CD4-positive, alpha-beta T cell (primary cell): ENCODE measurements around the gene IFI27L2. TPM values are rescaled to one million over a fixed set of nuclear protein-coding genes. Genes with fewer than 3 reads are reported as not detected.
A peak's percentile ranks its signal among the peaks of the same experiment; 100 is the strongest.

Experiments used
- ATAC-seq: fragments of 200-7000 bp; cut with Tn5 transposase; one replicate; pipeline ENCODE4 v1.10.0; 2022; ENCODE audit warnings: mild to moderate bottlenecking; ENCODE audit not compliant: poor library complexity
- CTCF ChIA-PET: fragments of 350-600 bp; sonication (Branson Sonifier 250); formaldehyde crosslinking; loops from one replicate; lab custom pipeline; 2021; ENCODE audit warnings: antibody characterized with exemption, inconsistent platforms; lab: Charles Lee
- POLR2A ChIA-PET: fragments of 350-600 bp; sonication (Branson Sonifier 250); formaldehyde crosslinking; loops from one replicate; lab custom pipeline; 2021; ENCODE audit warnings: antibody characterized with exemption, inconsistent platforms; lab: Charles Lee
- DNase-seq, 14 experiments: peaks; one replicate each; pipeline ENCODE4 v3.0.0-alpha.2; 2013 to 2020; ENCODE audit warnings: mixed read lengths in 2 of 14
- H3K27ac ChIP-seq, 2 donors: one replicate each; pipeline versions ENCODE4 v1.5.1 to v1.7.0; 2013; ENCODE audit warnings: low read length in 2 of 2, low read depth in 1 of 2, mild to moderate bottlenecking in 1 of 2
- H3K27me3 ChIP-seq, 2 experiments: 1 replicate in 1 of 2; 2 replicates in 1 of 2; pipeline versions ENCODE4 v1.6.1 to v1.7.0; 2013; ENCODE audit warnings: low read length in 2 of 2, control low read depth in 1 of 2, mild to moderate bottlenecking in 1 of 2, moderate library complexity in 1 of 2; ENCODE audit not compliant: insufficient read depth in 2 of 2, control insufficient read depth in 1 of 2
- H3K36me3 ChIP-seq: one replicate; pipeline ENCODE4 v1.6.1; 2013; ENCODE audit warnings: low read length, control low read depth; ENCODE audit not compliant: insufficient read depth
- H3K4me1 ChIP-seq: one replicate; pipeline ENCODE4 v1.6.1; 2013; ENCODE audit warnings: low read length, control low read depth; ENCODE audit not compliant: insufficient read depth
- H3K4me3 ChIP-seq: one replicate; pipeline ENCODE4 v1.5.1; 2013; ENCODE audit warnings: mild to moderate bottlenecking, low read length, moderate library complexity
- H3K9me3 ChIP-seq, 2 experiments: 1 replicate in 1 of 2; 2 replicates in 1 of 2; pipeline versions ENCODE4 v1.6.1 to v1.7.0; 2013; ENCODE audit warnings: low read length in 2 of 2, mild to moderate bottlenecking in 2 of 2, control low read depth in 1 of 2, moderate library complexity in 1 of 2; ENCODE audit not compliant: control insufficient read depth in 1 of 2, insufficient read depth in 1 of 2
- H3K27ac Mint-ChIP-seq: one replicate; pipeline ENCODE4 v1.8.0; 2020; ENCODE audit warnings: mixed read lengths
- H3K27me3 Mint-ChIP-seq: one replicate; pipeline ENCODE4 v1.8.0; 2021; ENCODE audit warnings: mixed read lengths
- H3K36me3 Mint-ChIP-seq: one replicate; pipeline ENCODE4 v1.8.0; 2021; ENCODE audit warnings: low read depth, mixed read lengths
- H3K4me1 Mint-ChIP-seq: one replicate; pipeline ENCODE4 v1.8.0; 2021; ENCODE audit warnings: low read depth, mixed read lengths
- H3K4me3 Mint-ChIP-seq: one replicate; pipeline ENCODE4 v1.8.0; 2020; ENCODE audit warnings: mild to moderate bottlenecking, mixed read lengths
- H3K9me3 Mint-ChIP-seq: one replicate; pipeline ENCODE4 v1.8.0; 2020; ENCODE audit warnings: mixed read lengths
- intact Hi-C, 2 experiments: fragments of 100-400 bp; cut with DNase I in 1 of 2; cut with micrococcal nuclease in 1 of 2; formaldehyde crosslinking; loops; one replicate each; pipeline versions ENCODE4 v1.15.1 to v1.9.0; 2023 to 2025; cut with DNase I, micrococcal nuclease
- total RNA-seq, 174 experiments: library from RNA in 2 of 174; stranded (reverse) in 2 of 174; gene quantifications; one replicate each; pipeline ENCODE4 v1.2.3 and lab custom pipeline; 2021 to 2026
- TF ChIP-seq, protein P1 (sequence below): fragments of 200-600 bp; IDR thresholded peaks from one replicate; pipeline ENCODE4 v1.8.0; 2022; ENCODE audit warnings: antibody characterized with exemption, mild to moderate bottlenecking

IFI27L2 gene
- total RNA-seq, 2 experiments from 2014 or later, result 21.5 to 22.2 TPM

DNA sequence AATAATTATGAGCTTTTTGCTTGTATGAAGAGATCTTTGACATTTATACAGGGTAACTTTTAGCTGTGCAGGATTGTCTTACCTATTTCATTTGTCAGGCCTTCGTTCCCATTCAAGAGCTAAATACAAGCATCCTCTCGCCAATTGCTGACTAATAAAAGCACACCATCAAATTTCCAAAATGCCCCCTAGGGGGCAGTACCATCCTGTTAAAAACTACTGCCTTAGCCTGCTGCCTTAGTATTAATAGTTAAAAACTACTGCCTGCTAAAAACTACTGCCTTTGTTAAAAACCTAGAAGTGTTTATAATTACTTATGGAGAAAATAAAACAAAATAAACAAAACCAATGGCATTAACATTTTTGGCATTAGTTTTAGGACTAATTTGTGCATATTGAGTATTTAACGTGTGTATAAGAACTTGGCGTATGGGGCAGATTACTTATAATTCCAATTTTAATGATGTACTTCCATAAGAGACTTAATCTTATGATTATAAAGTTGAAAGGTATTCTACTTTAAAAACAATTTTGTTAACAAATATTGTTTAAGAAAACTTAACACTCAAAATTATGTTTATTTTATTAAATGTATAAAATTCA is 3.0 kb upstream of the IFI27L2 start:
- Mint-ChIP-seq H3K9me3 (no peaks in the 10 kb centered on the region), H3K4me1 (peaks cover 20% of the 10 kb centered on the region), H3K27ac (no peak overlapping the region), H3K36me3 (no peaks in the 10 kb centered on the region), H3K4me3 (peak overlapping the region; percentile 13), H3K27me3 (peaks cover 7% of the 10 kb centered on the region)
- DNase-seq (peak; percentile 23 to 82 (median 48)), ATAC-seq (peak; percentile 33)
- Histone ChIP-seq H3K9me3 (peaks cover 4 to 9% of the 10 kb centered on the region in 2 experiments), H3K27me3 (peaks cover 0 to 3% of the 10 kb centered on the region in 2 experiments), H3K36me3 (no peaks in the 10 kb centered on the region), H3K27ac (no peak overlapping the region), H3K4me3 (no peak overlapping the region), H3K4me1 (peaks cover 22% of the 10 kb centered on the region)
- intact Hi-C loops, result loop anchor here (1.0 to 10.0 kb wide), 5 partner anchors 48 to 422 kb away; partner anchors contain the start of genes DDX24 (in 1 of the 2) and IFI27L1 (in 1 of the 2)
- ChIA-PET POLR2A (interaction anchor here (0.6 to 4.7 kb wide), 6 partner anchors 28 to 96 kb away, joined by 3 to 33 read pairs (median 4); partner anchors contain the start of genes DDX24, IFI27L1 and PPP4R4), CTCF (interaction anchor here (0.6 to 2.2 kb wide), 10 partner anchors 8 to 193 kb away, joined by 3 to 16 read pairs (median 4); partner anchors contain the start of genes DDX24 and IFI27L1)
- TF ChIP-seq, protein P1, sequence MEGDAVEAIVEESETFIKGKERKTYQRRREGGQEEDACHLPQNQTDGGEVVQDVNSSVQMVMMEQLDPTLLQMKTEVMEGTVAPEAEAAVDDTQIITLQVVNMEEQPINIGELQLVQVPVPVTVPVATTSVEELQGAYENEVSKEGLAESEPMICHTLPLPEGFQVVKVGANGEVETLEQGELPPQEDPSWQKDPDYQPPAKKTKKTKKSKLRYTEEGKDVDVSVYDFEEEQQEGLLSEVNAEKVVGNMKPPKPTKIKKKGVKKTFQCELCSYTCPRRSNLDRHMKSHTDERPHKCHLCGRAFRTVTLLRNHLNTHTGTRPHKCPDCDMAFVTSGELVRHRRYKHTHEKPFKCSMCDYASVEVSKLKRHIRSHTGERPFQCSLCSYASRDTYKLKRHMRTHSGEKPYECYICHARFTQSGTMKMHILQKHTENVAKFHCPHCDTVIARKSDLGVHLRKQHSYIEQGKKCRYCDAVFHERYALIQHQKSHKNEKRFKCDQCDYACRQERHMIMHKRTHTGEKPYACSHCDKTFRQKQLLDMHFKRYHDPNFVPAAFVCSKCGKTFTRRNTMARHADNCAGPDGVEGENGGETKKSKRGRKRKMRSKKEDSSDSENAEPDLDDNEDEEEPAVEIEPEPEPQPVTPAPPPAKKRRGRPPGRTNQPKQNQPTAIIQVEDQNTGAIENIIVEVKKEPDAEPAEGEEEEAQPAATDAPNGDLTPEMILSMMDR, result peak; percentile 87

DNA sequence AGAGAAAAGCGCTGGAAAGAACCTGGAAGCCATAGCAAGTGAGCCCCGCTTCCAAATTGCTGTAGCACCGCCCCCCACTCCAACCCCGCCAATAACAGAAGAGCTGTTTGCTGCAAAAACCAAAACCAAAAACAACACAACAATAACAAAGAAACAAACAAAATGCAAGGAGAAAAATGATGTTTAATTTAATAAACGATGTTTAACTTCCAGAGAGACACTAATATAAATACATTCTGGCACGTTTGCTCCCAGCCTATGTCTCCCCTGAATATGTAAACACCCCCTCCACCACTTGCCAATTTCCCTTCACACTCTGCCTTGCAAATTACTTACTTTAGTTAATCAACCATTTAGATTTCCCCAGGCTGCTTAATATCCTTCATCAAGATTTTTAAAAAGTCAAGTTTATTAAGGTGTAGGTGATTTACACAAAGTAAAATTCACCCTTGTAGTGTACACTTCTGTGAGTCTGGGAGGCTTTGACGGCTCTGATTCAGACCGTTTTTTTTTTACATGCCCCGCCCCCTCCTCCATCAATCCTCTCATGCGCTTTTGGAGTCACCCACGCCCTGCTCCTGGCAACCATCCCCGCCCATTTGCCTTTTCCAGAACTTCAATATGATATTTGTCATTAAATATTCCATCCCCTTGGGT is 482 bp upstream of the IFI27L2 start:
- TF ChIP-seq, protein P1, result no peak
- intact Hi-C loops, result loop anchor here in 1 of 2 experiments (2.0 to 10.0 kb wide), 2 partner anchors 47 to 425 kb away; no protein-coding TSS in a partner anchor
- Histone ChIP-seq H3K4me3 (peak overlapping the region; percentile 73), H3K36me3 (no peaks in the 10 kb centered on the region), H3K27ac (no peak overlapping the region), H3K27me3 (no peaks in the 10 kb centered on the region), H3K9me3 (no peaks in the 10 kb centered on the region), H3K4me1 (peaks cover 18% of the 10 kb centered on the region)
- DNase-seq, result peak in 5 of 14 experiments; percentile 26 to 73 (median 63)
- Mint-ChIP-seq H3K27me3 (no peaks in the 10 kb centered on the region), H3K9me3 (no peaks in the 10 kb centered on the region), H3K27ac (peak overlapping the region; percentile 45), H3K4me1 (peaks cover 20% of the 10 kb centered on the region), H3K4me3 (peak overlapping the region; percentile 88), H3K36me3 (peaks cover 4% of the 10 kb centered on the region)
- ChIA-PET CTCF (interaction anchor here (0.8 to 1.7 kb wide), 5 partner anchors 44 to 159 kb away, joined by 3 to 6 read pairs (median 3); partner anchors contain the start of gene PPP4R4), POLR2A (interaction anchor here (1.1 to 4.7 kb wide), 3 partner anchors 44 to 52 kb away, joined by 4 to 33 read pairs (median 9); partner anchors contain the start of genes DDX24, IFI27L1 and PPP4R4)
- ATAC-seq, result peak; percentile 47

DNA sequence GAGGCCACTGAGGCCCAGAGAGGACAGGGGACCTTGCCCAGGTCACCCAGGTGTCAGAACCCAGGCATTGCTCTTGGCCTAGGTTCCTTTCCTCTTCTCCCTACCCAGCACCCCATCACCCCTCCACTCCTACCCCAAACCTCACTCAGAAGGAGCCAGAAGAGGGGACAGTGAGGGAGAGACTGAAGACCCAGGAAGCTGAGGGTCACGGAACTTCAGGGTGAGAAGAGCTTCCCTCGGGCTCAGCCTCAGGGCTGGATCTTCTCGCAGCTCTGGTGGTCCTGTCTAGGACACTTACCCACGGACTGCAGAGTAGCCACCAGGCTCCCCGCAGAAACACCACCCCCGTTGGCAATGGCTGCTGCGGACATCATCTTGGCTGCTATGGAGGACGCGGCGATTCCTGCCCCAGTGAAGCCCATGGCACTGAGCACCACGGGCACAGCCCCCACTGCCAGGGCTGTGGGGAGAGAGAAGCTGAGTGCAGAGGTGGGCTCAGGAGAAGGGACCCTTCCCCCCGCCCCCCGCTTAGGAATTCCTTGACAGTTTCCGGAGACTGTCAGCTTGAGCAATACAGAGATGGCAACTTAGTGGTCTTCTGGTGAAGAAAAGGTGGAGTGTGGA is 1.1 kb downstream of the IFI27L2 start:
- ChIA-PET POLR2A (interaction anchor here (1.2 to 4.7 kb wide), 3 partner anchors 30 to 48 kb away, joined by 4 to 33 read pairs (median 9); partner anchors contain the start of genes DDX24, IFI27L1 and PPP4R4), CTCF (interaction anchor here (0.7 to 1.7 kb wide), 3 partner anchors 52 to 188 kb away, joined by 3 to 4 read pairs (median 3); no protein-coding TSS in a partner anchor)
- DNase-seq (peak in 1 of 14 experiments; percentile 25), ATAC-seq (no peak)
- peaks cover 4% of the 10 kb centered on the region for H3K36me3 Mint-ChIP-seq
- no peaks in the 10 kb centered on the region for H3K9me3 Mint-ChIP-seq
- Histone ChIP-seq H3K4me1 (peaks cover 18% of the 10 kb centered on the region), H3K27ac (peak overlapping the region in 1 of 2 donors; percentile 16), H3K9me3 (no peaks in the 10 kb centered on the region), H3K36me3 (no peaks in the 10 kb centered on the region), H3K4me3 (no peak overlapping the region), H3K27me3 (no peaks in the 10 kb centered on the region)
- H3K27ac Mint-ChIP-seq, result peak overlapping the region; percentile 45
- TF ChIP-seq, protein P1, result no peak
- intact Hi-C loops, result loop anchor here in 1 of 2 experiments (2.0 kb wide), 1 partner anchor 46 kb away; no protein-coding TSS in a partner anchor
- H3K4me3 Mint-ChIP-seq, result peak overlapping the region; percentile 88
- H3K27me3 Mint-ChIP-seq, result no peaks in the 10 kb centered on the region
- peaks cover 20% of the 10 kb centered on the region for H3K4me1 Mint-ChIP-seq
